CD4-positive, alpha-beta T cell treated with Interleukin-12 subunit alpha and Interleukin-12 subunit beta, for 1 hour (primary cell): Measurements from ENCODE around the gene UNC119B.
"Not testable (repeated sequence)": the region's sequence is repeated elsewhere in the genome, so short reads cannot be mapped to it uniquely, and the experiment has no call there.

Experiments
- DNase-seq: peaks from one replicate; pipeline ENCODE4 v3.0.0-alpha.2; 2020

The UNC119B gene

GRCh38 chr12:120720234-120720986, 10.2 kb downstream of the UNC119B start:
- DNase-seq: no peak

DNA sequence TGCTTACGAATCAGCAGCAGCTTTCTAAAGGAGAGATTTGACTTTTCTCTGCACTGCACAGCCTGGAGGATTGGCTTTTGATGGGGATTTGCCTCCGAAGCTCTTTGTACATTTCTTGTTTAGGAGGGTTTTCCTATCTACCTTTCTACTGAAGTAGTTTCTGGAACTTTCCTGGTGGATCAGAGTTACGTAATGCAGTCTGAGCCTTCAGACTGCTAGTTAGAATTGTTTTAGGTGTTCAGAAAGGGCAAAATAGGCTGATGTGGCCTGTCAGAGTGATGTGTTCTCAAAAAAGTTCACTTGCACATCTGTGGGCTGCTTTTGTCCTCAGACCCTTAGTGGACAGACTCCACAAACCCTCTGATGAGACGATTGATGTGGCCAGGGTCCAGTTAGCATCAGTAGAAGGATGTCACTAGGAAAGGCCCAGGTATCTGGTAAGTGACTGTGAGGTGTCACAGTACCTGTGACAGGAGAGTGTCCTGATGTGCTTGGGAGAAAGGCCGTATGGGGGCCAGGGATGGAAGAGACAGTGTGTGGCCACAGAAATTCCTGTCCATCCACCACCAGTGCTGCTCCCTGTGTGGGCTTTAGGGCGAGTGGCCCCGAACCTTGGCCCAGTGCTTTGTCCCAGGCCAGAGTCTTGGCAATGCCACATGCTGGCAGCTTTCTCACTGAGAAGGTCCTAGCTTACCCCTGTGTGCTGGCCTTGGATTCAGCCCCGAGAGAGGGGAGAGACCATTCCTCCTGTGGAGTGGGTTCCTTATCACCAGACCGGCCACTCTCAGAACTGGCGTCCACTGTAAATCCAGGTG, 10.9 kb downstream of the UNC119B start:
- DNase-seq: no peak

- DNase-seq: no peak
Observed at GRCh38 chr12:120721866-120722265, 11.6 kb downstream of the UNC119B start.

GRCh38 chr12:120722784-120723183, 12.5 kb downstream of the UNC119B start:
- no peak for DNase-seq

GRCh38 chr12:120724720-120725119, 14.5 kb downstream of the UNC119B start:
- no peak for DNase-seq

GRCh38 chr12:120725151-120725658, 14.9 kb downstream of the UNC119B start:
- no peak for DNase-seq

DNA sequence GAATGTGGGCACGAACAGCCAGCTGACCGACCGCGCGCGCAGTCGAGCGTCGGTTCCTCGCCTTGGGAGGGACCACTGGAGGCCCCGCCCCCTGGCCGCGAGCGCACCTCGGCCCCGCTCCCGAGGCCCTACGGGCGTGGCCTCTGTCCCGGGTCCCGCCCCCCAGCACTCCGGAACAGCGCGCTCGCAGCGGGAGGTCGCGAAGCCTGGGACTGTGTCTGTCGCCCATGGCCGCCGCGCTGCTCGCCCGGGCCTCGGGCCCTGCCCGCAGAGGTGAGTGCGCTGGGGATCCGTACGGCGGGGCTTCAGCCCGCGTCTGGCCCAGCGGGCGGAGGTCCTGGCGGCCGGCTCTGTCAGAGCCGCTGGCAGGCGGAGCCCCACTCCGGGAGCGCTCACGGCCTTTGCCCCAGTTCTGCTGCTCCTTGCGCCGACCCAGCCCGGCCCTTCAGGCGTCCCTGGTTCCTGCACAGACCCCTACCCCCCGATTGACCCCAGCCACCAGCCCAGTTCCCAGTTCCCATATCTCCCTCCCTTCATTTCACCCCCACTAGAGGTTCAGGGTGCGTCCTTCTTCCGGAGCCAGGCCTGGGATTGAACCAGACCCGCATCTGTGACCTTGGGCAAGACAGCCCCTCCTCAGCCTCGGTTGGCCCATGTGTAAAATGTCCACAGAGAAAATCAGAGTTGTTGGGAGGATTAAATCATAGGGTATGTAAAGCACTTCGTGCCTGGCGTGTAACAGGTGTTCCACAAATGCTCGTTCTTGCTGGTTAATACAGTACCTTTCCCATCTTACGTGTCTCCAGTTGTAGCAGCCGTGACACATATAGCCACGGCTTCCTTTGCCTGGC, 15.6 kb downstream of the UNC119B start, which contains the start of gene ACADS:
TSS of gene ACADS (plus strand) at position 168 of the 851 bp plus-strand sequence. CDS start at position 228, 60 bp downstream.
- DNase-seq: peak; percentile 91

DNA sequence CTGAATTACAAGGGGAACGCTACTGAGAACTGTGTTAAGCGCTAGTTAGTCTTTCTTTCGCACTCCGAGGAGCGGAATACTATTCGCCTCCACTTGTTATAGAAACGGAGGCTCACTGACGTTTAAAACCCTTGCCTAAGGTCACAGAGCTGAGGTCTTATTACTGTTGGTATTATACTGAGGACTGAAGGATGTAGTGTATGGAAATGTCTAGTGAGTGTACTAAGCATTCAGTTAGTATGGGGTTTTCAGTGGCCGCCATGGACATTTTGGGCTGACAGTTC, 16.2 kb downstream of the UNC119B start:
- DNase-seq: no peak

GRCh38 chr12:120726961-120727360, 16.7 kb downstream of the UNC119B start:
- DNase-seq: no peak

DNA sequence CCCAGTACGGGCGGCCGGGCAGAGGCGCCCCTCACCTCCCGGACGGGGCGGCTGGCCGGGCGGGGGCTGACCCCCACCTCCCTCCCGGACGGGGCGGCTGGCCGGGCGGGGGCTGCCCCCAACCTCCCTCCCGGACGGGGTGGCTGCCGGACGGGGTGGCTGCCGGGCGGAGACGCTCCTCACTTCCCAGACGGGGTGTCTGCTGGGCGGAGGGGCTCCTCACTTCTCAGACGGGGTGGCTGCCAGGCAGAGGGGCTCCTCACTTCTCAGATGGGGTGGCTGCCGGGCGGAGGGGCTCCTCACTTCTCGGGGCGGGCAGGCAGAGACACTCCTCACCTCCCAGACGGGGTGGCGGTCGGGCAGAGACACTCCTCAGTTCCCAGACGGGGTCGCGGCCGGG, 21.9 kb downstream of the UNC119B start:
- DNase-seq: not testable (repeated sequence)

DNA sequence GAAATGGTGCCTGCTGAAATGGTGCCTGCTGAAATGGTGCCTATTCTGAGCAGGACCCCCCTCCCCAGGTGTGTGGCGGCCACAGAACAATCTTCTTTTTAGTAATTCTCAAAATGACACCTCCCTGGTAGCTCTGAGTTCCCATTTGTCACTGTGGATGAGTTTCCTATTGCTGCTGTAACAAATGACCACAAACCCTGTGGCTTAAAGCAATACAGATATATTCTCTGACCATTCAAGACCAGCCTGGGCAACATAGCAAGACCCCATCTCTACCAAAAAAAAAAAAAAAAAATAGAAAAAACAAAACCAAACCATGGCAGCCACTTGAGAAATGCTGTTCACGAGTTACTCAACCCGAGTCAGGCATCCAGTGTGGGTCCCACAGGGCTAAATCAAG, 23.3 kb downstream of the UNC119B start:
- DNase-seq: no peak

DNA sequence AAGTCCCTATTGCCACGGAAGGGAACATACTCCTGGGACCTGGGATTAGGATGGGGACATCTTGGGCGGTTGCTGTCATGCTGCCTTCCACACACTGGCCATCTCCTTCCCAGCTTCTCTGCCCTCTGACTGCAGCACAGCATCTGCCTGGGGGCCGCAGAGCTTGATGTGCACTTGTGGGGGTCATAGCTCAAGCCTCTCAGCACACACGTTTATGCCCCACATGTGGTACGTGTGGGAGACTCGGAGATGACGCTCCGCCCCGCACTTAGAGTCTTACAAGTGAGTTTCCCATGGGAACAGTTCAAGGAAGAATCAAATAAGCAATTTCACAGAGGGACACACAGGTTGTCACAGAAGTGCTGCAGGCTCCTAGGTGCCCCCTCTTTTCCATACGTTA, 24.0 kb downstream of the UNC119B start:
- no peak for DNase-seq

DNA sequence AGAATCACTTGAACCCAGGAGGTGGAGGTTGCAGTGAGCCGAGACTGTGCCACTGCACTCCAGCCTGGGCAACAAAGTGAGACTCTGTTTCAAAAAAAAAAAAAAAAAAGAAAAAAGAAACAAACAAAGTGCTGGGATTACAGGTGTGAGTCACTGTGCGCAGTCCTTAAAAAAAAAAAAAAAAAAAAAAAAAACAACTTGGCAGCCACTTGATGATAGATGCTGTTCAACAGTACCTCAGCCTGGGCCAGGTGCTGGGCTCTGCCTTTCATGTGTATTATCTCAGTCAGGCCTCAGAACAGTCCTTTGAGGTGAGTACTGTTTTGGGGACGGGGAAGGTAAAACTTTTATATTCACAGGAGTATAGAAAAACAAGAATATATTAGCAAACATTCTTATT, 24.9 kb downstream of the UNC119B start:
- DNase-seq: no peak

DNA sequence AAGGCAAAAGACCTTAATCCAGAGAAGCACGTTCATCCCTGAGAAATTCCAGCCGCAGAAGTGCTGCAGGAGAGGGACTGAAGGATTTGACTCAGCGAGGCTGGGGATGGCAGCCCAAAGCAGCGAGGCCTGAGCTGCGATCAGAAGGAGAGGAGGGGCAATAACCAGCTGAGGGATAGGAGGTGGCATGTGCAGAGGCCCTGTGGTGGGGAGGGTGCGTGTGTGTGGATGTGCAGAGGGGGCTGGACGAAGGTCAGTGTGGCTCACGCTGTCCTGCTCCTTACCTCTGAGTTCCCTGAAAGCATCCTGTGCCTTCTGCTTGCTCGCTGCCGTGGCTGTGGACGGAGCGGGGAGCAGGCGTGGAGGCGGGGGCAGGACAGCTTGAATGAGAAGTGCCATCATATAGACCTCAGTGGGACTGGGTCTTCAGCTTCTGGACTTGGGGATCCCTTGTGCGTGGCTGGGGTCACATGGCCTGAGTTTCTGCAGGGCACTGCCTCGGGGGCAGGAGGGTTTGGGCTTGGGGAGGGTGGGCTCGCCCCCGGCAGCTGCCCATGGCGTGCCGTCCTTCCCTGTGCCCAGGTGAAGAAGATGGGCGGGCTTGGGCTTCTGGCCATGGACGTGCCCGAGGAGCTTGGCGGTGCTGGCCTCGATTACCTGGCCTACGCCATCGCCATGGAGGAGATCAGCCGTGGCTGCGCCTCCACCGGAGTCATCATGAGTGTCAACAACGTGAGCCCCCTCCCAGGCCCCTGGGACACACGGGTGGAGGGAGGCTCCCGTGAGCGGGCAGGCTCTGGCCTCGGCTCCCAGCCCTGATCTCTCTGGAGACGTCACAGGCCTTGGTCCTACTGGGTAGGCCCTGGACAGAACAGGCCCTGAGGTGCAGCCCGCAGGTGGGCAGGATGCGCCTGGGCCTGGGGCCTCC, 26.4 kb downstream of the UNC119B start:
- no peak for DNase-seq

GRCh38 chr12:120737557-120738251, 27.4 kb downstream of the UNC119B start:
- no peak for DNase-seq

DNA sequence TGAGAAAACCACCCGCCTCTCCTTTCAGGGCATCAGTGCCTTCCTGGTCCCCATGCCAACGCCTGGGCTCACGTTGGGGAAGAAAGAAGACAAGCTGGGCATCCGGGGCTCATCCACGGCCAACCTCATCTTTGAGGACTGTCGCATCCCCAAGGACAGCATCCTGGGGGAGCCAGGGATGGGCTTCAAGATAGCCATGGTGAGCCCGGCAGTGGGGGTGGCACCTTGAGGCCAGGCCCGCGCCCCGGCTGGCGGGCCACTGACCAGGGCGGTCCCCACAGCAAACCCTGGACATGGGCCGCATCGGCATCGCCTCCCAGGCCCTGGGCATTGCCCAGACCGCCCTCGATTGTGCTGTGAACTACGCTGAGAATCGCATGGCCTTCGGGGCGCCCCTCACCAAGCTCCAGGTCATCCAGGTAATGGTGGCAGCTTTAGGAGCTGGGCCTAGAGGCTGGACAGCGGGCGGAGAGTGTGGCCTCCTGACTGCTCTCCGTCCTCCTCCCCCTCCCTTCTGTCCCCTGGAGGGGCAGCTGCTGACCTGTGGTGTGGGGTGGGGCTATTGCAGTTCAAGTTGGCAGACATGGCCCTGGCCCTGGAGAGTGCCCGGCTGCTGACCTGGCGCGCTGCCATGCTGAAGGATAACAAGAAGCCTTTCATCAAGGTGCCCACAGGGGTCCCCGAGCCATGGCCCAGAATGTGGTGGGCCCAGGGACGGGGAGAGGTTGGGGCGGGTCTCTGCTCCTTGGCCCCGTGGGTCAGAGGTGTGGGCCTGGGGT, 28.2 kb downstream of the UNC119B start:
- no peak for DNase-seq

DNA sequence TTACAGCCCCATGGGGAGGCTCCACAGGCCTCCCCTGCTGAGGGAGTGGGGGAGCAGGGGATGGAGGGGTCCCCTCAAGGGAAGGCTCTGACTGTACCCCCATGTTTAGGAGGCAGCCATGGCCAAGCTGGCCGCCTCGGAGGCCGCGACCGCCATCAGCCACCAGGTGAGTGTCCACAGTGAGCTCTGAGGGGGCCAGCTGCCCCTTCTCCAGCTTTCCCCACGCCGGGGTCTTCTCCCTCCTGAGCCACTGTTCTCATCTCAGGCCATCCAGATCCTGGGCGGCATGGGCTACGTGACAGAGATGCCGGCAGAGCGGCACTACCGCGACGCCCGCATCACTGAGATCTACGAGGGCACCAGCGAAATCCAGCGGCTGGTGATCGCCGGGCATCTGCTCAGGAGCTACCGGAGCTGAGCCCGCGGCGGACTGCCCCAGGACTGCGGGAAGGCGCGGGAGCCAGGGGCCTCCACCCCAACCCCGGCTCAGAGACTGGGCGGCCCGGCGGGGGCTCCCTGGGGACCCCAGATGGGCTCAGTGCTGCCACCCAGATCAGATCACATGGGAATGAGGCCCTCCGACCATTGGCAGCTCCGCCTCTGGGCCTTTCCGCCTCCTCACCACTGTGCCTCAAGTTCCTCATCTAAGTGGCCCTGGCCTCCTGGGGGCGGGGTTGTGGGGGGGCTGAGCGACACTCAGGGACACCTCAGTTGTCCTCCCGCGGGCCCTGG, 28.9 kb downstream of the UNC119B start:
- no peak for DNase-seq

DNA sequence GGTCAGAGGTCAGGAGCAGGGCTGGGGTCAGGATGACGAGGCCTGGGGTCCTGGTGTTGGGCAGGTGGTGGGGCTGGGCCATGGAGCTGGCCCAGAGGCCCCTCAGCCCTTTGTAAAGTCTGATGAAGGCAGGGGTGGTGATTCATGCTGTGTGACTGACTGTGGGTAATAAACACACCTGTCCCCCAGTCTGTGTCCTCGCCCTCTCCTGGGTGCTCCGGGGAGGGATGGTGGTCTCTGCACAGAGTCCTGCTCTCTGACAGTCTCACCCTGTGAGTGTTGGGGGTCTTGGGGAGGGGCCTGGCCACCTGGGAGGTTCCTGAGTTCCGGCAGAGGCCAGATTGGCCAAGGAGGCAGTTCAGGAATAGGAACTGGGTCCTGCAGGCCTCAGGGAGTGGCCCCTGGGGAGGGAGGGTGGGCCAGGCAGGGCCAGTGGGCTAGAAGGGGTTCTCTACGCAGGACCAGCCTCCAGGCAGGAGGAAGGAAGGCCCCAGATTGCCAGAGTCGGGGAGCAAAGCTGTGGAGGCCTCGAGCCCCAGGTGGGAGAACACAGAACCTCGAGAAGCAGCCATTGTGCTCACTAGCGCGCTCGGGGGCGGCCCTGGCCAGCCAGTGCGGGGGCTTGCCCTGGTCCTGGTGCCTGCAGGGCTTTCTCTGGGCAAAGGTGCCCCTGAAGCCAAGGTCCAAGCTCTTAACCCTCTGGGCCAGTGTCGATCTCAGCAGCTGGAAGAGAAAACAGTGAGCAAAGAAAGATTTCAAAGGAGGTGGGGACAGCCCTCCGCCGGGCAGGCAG, 29.8 kb downstream of the UNC119B start:
- DNase-seq: no peak

GRCh38 chr12:120740871-120741270, 30.6 kb downstream of the UNC119B start:
- no peak for DNase-seq
